ENCODE results near the gene PCBP3. TPM values are rescaled to one million over a fixed set of nuclear protein-coding genes. Genes with fewer than 3 reads are reported as not detected.

The PCBP3 gene
- total RNA-seq, 2 donors from 2014 or later, result 0.77 to 17.2 TPM

DNA sequence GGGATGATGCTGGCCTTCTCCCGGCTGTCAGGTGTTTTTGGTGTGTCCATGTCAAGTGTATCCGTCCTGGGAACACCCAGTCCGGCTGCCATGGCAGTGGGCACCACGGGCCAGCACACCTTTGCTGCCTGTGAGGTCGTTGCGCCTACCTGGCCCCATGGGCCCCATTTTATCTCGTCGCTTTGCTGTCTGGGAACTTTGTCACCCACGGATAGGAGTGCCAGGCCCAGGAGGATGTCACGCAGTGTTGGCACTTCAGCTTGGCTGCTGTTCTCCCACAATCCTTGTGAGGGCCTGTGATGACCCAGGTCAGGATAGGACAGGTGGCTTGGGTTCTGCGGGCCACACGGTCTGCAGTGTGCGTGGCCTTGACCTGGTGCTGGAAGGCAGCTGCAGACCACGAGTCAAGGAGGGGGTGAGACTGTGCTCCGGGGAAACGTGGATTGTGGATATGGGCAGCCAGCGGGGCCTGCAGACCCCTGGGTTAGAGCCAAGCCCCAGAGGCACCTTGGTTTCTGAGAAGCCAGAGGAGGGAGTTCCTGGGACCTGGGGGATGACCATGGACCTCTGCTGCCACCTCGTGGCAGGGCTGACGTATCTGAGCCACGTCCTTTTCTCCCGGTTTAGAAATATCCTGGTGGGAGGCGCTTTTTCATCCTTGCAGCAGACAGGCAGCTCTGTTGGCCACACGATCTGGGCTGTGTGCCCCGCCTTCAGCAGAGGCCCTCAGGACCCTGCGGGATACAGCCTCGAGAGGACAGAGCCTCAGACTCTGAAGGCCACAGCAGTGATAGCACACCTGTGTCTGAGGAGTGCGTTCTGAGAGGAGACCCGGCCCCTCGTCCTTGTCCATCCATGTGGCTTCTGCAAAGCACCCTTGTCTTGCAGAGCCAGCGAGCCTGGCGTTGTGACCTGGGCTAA is 176.9 kb downstream of the PCBP3 start:
- TF ChIP-seq POLR2A (IDR thresholded peaks at IDR 0.05) (no peak), POLR2AphosphoS5 (IDR thresholded peaks at IDR 0.05) (peak; percentile 30)
- TF ChIP-seq, protein P1, sequence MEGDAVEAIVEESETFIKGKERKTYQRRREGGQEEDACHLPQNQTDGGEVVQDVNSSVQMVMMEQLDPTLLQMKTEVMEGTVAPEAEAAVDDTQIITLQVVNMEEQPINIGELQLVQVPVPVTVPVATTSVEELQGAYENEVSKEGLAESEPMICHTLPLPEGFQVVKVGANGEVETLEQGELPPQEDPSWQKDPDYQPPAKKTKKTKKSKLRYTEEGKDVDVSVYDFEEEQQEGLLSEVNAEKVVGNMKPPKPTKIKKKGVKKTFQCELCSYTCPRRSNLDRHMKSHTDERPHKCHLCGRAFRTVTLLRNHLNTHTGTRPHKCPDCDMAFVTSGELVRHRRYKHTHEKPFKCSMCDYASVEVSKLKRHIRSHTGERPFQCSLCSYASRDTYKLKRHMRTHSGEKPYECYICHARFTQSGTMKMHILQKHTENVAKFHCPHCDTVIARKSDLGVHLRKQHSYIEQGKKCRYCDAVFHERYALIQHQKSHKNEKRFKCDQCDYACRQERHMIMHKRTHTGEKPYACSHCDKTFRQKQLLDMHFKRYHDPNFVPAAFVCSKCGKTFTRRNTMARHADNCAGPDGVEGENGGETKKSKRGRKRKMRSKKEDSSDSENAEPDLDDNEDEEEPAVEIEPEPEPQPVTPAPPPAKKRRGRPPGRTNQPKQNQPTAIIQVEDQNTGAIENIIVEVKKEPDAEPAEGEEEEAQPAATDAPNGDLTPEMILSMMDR (IDR thresholded peaks at IDR 0.05), result peak; percentile 65 to 94 (median 86)
- Histone ChIP-seq H3K4me1 (replicated peaks) (no peaks in the 10 kb centered on the region), H3K36me3 (no peaks in the 10 kb centered on the region), H3K27me3 (replicated peaks; ENCODE audit: insufficient read depth) (peaks cover 3% of the 10 kb centered on the region), H3K9me3 (no peaks in the 10 kb centered on the region), H3K27ac (no peak overlapping the region), H3K4me3 (no peak overlapping the region)
- intact Hi-C loops (cut with DNase I), result loop anchor here (5.0 kb wide), 1 partner anchor 263 kb away; no protein-coding TSS in a partner anchor
- peak; percentile 70 for DNase-seq (ENCODE audit: low spot score)
- 43% methylated on average over 31 of the region's 31 CpGs for WGBS

DNA sequence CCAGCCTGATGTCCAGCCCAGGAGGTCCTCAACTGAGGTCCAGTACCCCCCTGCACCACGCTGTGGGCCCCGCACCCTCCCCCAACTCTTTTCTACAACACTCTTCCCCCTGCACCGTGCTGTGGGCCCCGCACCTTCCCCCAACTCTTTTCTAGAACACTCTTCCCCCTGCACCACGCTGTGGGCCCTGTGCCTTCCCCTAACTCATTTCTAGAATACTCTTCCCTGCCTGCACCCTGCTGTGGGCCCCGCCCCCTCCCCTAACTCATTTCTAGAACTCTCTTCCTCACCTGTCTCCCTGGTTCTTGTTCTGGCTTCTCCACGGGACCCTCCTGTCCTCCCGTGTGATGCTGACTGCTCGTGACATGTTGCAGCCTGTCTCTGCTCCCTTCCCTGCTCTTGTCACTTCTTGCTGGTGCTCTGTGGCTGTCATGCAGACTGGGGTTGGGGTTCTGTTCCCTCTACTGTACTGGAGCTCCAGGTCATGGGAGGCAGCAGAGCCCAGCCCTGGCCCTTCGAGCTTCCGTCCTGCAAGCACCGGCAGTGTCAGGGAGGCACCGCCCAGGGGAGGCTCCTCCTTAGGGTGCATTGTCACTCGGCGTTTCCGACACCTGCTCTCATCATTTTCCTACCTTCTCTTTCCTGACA is 177.9 kb downstream of the PCBP3 start:
- intact Hi-C loops (cut with DNase I), result loop anchor here (5.0 kb wide), 1 partner anchor 264 kb away; no protein-coding TSS in a partner anchor
- no peaks in the 10 kb centered on the region for H3K4me1 ChIP-seq (replicated peaks)
- DNase-seq (ENCODE audit: low spot score), result no peak
- 58% methylated on average over 16 of the region's 16 CpGs for WGBS
- H3K4me3 ChIP-seq, result no peak overlapping the region
- no peaks in the 10 kb centered on the region for H3K36me3 ChIP-seq
- H3K9me3 ChIP-seq, result no peaks in the 10 kb centered on the region
- TF ChIP-seq POLR2A (IDR thresholded peaks at IDR 0.05) (no peak), POLR2AphosphoS5 (IDR thresholded peaks at IDR 0.05) (no peak)
- TF ChIP-seq, protein P1 (IDR thresholded peaks at IDR 0.05), result no peak
- peaks cover 3% of the 10 kb centered on the region for H3K27me3 ChIP-seq (replicated peaks; ENCODE audit: insufficient read depth)
- H3K27ac ChIP-seq, result no peak overlapping the region

DNA sequence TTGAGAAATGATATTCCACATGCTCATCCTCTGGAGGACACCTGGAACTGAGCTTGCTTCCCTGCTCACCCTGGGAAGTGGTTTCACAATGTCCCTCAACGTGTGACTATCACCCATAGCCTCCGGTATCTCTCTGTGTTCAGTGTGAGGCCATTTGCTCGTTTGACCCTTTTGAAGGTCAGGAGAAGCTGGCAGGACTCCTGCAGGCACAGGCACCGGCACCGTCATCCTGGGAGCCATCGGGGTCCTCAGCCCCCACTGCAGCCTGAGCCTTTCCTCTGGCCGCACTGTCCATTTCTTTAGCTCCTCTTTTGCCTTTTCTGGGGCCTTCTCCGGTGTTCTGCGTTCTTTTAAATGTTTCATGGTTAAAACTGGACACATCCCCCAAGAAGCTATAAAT is 178.5 kb downstream of the PCBP3 start:
- Histone ChIP-seq H3K4me3 (no peak overlapping the region), H3K4me1 (replicated peaks) (no peaks in the 10 kb centered on the region), H3K36me3 (no peaks in the 10 kb centered on the region), H3K27ac (no peak overlapping the region), H3K9me3 (no peaks in the 10 kb centered on the region), H3K27me3 (replicated peaks; ENCODE audit: insufficient read depth) (peaks cover 3% of the 10 kb centered on the region)
- 62% methylated on average over 9 of the region's 9 CpGs for WGBS
- intact Hi-C loops (cut with DNase I), result loop anchor here (5.0 kb wide), 1 partner anchor 265 kb away; no protein-coding TSS in a partner anchor
- TF ChIP-seq, protein P1 (IDR thresholded peaks at IDR 0.05), result no peak
- TF ChIP-seq POLR2AphosphoS5 (IDR thresholded peaks at IDR 0.05), result no peak
- TF ChIP-seq POLR2A (IDR thresholded peaks at IDR 0.05), result no peak
- no peak for DNase-seq (ENCODE audit: low spot score)

DNA sequence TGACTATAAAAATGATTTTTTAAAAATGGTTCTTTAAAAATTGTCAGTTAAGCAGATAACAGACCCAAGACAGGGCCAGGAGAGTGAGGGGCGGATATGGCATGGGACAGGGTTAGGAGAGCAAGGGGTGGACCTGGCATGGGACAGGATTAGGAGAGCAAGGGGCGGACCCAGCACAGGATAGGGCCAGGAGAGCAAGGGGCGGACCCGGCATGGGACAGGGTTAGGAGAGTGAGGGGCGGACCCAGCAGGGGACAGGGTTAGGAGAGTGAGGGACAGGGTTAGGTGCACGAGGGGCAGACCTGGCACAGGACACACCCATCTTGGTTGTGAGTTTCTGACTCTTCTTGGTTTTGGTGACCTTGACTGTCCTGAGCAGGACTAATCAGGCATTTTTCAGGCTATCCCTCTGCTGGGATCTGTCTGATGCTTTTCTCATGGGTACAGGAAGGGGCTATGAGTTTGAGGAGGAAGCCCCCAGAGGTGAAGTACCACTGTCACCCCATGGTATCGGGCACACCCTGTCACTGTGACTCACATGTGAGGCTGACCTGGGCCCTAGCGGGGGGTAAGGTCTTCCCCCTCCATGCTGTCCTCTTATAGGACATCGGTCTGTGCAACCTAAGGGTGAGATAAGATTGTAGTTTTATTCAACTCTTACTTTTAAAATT is 179.0 kb downstream of the PCBP3 start:
- 80% methylated on average over 9 of the region's 9 CpGs for WGBS
- H3K27ac ChIP-seq, result no peak overlapping the region

More for the DNA sequence above, 179.0 kb downstream of the PCBP3 start:
- no peaks in the 10 kb centered on the region for H3K4me1 ChIP-seq (replicated peaks)
- intact Hi-C loops (cut with DNase I), result loop anchor here (5.0 kb wide), 1 partner anchor 265 kb away; no protein-coding TSS in a partner anchor
- no peaks in the 10 kb centered on the region for H3K9me3 ChIP-seq
- TF ChIP-seq, protein P1 (IDR thresholded peaks at IDR 0.05), result no peak
- no peaks in the 10 kb centered on the region for H3K36me3 ChIP-seq
- DNase-seq (ENCODE audit: low spot score), result no peak
- H3K4me3 ChIP-seq, result no peak overlapping the region
- peaks cover 3% of the 10 kb centered on the region for H3K27me3 ChIP-seq (replicated peaks; ENCODE audit: insufficient read depth)
